CD4-positive, alpha-beta T cell (primary cell): Measurements from ENCODE around the gene MAPK14. TPM values are rescaled to one million over a fixed set of nuclear protein-coding genes. Genes with fewer than 3 reads are reported as not detected.

Experiments
- ATAC-seq: fragments of 200-7000 bp; cut with Tn5 transposase; one replicate; pipeline ENCODE4 v1.10.0; 2022; ENCODE audit warnings: mild to moderate bottlenecking; ENCODE audit not compliant: poor library complexity
- CTCF ChIA-PET: fragments of 350-600 bp; sonication (Branson Sonifier 250); formaldehyde crosslinking; loops from one replicate; lab custom pipeline; 2021; ENCODE audit warnings: antibody characterized with exemption, inconsistent platforms; lab: Charles Lee
- POLR2A ChIA-PET: fragments of 350-600 bp; sonication (Branson Sonifier 250); formaldehyde crosslinking; loops from one replicate; lab custom pipeline; 2021; ENCODE audit warnings: antibody characterized with exemption, inconsistent platforms; lab: Charles Lee
- DNase-seq, 14 experiments: peaks; one replicate each; pipeline ENCODE4 v3.0.0-alpha.2; 2013 to 2020; ENCODE audit warnings: mixed read lengths in 2 of 14
- H3K27ac ChIP-seq, 2 donors: one replicate each; pipeline versions ENCODE4 v1.5.1 to v1.7.0; 2013; ENCODE audit warnings: low read length in 2 of 2, low read depth in 1 of 2, mild to moderate bottlenecking in 1 of 2
- H3K27me3 ChIP-seq, 2 experiments: 1 replicate in 1 of 2; 2 replicates in 1 of 2; pipeline versions ENCODE4 v1.6.1 to v1.7.0; 2013; ENCODE audit warnings: low read length in 2 of 2, control low read depth in 1 of 2, mild to moderate bottlenecking in 1 of 2, moderate library complexity in 1 of 2; ENCODE audit not compliant: insufficient read depth in 2 of 2, control insufficient read depth in 1 of 2
- H3K36me3 ChIP-seq: one replicate; pipeline ENCODE4 v1.6.1; 2013; ENCODE audit warnings: low read length, control low read depth; ENCODE audit not compliant: insufficient read depth
- H3K4me1 ChIP-seq: one replicate; pipeline ENCODE4 v1.6.1; 2013; ENCODE audit warnings: low read length, control low read depth; ENCODE audit not compliant: insufficient read depth
- H3K4me3 ChIP-seq: one replicate; pipeline ENCODE4 v1.5.1; 2013; ENCODE audit warnings: mild to moderate bottlenecking, low read length, moderate library complexity
- H3K9me3 ChIP-seq, 2 experiments: 1 replicate in 1 of 2; 2 replicates in 1 of 2; pipeline versions ENCODE4 v1.6.1 to v1.7.0; 2013; ENCODE audit warnings: low read length in 2 of 2, mild to moderate bottlenecking in 2 of 2, control low read depth in 1 of 2, moderate library complexity in 1 of 2; ENCODE audit not compliant: control insufficient read depth in 1 of 2, insufficient read depth in 1 of 2
- H3K27ac Mint-ChIP-seq: one replicate; pipeline ENCODE4 v1.8.0; 2020; ENCODE audit warnings: mixed read lengths
- H3K27me3 Mint-ChIP-seq: one replicate; pipeline ENCODE4 v1.8.0; 2021; ENCODE audit warnings: mixed read lengths
- H3K36me3 Mint-ChIP-seq: one replicate; pipeline ENCODE4 v1.8.0; 2021; ENCODE audit warnings: low read depth, mixed read lengths
- H3K4me1 Mint-ChIP-seq: one replicate; pipeline ENCODE4 v1.8.0; 2021; ENCODE audit warnings: low read depth, mixed read lengths
- H3K4me3 Mint-ChIP-seq: one replicate; pipeline ENCODE4 v1.8.0; 2020; ENCODE audit warnings: mild to moderate bottlenecking, mixed read lengths
- H3K9me3 Mint-ChIP-seq: one replicate; pipeline ENCODE4 v1.8.0; 2020; ENCODE audit warnings: mixed read lengths
- intact Hi-C, 2 experiments: fragments of 100-400 bp; cut with DNase I in 1 of 2; cut with micrococcal nuclease in 1 of 2; formaldehyde crosslinking; loops; one replicate each; pipeline versions ENCODE4 v1.15.1 to v1.9.0; 2023 to 2025; cut with DNase I, micrococcal nuclease
- total RNA-seq, 174 experiments: library from RNA in 2 of 174; stranded (reverse) in 2 of 174; gene quantifications; one replicate each; pipeline ENCODE4 v1.2.3 and lab custom pipeline; 2021 to 2026
- TF ChIP-seq, protein P1 (sequence below): fragments of 200-600 bp; IDR thresholded peaks from one replicate; pipeline ENCODE4 v1.8.0; 2022; ENCODE audit warnings: antibody characterized with exemption, mild to moderate bottlenecking

Gene MAPK14
- total RNA-seq, 2 experiments from 2014 or later, result 42.6 to 42.8 TPM

DNA sequence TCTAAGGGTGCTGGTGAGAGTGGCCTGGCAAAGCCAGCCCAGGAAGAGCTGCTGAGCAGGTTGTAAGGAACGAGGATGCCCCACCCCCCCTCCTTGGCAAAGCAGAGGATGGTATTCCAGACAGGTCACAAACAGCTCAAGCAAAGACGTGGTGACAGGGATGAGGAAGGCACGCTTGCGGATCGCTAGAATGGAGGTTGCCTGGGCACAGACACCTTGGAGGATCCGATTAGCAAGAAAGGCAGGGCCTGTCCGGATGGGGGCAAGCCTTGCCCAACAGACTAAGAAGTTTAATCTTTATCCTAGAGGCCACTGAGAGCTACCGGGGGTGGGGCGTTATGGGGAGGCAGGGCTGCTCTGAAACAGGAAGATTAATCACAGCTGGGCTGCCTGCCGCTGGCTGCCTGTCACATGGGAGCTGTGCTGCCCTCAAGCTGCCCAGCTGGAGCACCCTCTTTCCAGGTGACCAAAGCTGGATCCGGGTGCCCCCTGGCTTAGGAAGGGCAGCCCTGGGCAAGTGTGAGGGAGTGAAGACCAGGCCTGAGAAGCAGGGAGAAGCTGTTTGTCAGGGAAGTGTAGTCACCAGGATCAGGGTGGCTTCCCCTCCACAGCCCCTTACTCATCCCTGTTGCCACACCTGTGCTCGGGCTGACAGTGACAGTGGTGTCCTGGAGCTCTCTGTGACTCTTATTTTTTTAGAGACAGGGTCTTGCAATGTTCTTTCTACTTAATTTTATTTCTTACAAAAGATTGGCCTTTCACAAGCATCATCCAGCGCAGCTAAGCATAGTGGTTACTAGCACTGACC lies 93.6 kb downstream of the MAPK14 start:
- H3K27me3 ChIP-seq, result no peaks in the 10 kb centered on the region
- peak overlapping the region; percentile 44 for H3K4me3 ChIP-seq
- H3K9me3 ChIP-seq, result no peaks in the 10 kb centered on the region
- peaks cover 96% of the 10 kb centered on the region for H3K4me1 ChIP-seq
- intact Hi-C loops, result loop anchor here (1.0 to 10.0 kb wide), 5 partner anchors 10 to 181 kb away; no protein-coding TSS in a partner anchor
- ATAC-seq, result peak; percentile 21
- no peaks in the 10 kb centered on the region for H3K9me3 Mint-ChIP-seq
- H3K36me3 Mint-ChIP-seq, result no peaks in the 10 kb centered on the region
- DNase-seq, result peak in 13 of 14 experiments; percentile 32 to 84 (median 56)
- TF ChIP-seq, protein P1, sequence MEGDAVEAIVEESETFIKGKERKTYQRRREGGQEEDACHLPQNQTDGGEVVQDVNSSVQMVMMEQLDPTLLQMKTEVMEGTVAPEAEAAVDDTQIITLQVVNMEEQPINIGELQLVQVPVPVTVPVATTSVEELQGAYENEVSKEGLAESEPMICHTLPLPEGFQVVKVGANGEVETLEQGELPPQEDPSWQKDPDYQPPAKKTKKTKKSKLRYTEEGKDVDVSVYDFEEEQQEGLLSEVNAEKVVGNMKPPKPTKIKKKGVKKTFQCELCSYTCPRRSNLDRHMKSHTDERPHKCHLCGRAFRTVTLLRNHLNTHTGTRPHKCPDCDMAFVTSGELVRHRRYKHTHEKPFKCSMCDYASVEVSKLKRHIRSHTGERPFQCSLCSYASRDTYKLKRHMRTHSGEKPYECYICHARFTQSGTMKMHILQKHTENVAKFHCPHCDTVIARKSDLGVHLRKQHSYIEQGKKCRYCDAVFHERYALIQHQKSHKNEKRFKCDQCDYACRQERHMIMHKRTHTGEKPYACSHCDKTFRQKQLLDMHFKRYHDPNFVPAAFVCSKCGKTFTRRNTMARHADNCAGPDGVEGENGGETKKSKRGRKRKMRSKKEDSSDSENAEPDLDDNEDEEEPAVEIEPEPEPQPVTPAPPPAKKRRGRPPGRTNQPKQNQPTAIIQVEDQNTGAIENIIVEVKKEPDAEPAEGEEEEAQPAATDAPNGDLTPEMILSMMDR, result no peak
- no peaks in the 10 kb centered on the region for H3K36me3 ChIP-seq
- peak overlapping the region; percentile 97 for H3K27ac Mint-ChIP-seq
- H3K4me3 Mint-ChIP-seq, result peak overlapping the region; percentile 86
- CTCF ChIA-PET, result interaction anchor here (0.7 to 4.2 kb wide), 9 partner anchors 11 to 220 kb away, joined by 3 to 33 read pairs (median 4); partner anchors contain the start of genes MAPK13 and MAPK14
- peaks cover 95% of the 10 kb centered on the region for H3K4me1 Mint-ChIP-seq
- POLR2A ChIA-PET, result interaction anchor here (0.9 to 4.9 kb wide), 16 partner anchors 10 to 323 kb away, joined by 3 to 68 read pairs (median 8); partner anchors contain the start of genes BRPF3, MAPK13 and MAPK14
- H3K27ac ChIP-seq, result peak overlapping the region; percentile 93 to 95
- H3K27me3 Mint-ChIP-seq, result no peaks in the 10 kb centered on the region

DNA sequence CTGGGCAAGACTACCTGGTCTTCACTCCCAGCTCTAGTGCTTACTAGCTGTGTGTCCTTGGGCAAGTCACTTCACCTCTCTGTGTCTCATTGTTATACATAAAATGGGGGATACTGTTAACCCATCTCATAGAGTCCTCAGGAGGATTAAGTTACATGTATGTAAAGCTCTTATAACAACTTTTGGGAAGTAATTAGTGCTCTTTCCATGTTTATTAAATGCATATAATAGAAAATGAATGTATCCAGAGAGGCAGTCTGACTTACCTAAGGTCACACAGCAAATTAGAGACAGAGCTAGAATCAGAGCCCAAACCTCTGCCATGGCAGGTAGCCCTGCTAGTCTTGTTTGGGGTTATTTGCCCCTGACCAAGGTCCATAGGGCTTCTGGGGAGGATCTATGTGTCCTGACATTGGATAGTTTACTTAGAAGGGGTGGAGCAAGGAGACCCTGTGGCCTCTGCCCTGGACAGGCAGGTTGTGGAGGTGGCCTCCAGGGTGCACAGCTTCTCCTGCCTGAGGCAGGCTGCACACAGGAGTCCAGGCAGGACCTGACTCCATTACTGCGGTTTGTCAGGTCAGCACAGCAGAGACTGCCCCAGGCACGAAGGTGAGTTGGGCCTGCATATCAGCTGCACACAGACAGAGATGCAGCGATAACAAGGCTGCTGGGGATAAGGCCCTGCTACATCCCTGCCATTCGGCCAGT lies 94.3 kb downstream of the MAPK14 start:
- peak overlapping the region; percentile 93 to 95 for H3K27ac ChIP-seq
- CTCF ChIA-PET, result interaction anchor here (0.6 to 4.2 kb wide), 8 partner anchors 10 to 219 kb away, joined by 3 to 33 read pairs (median 4); partner anchors contain the start of genes MAPK13 and MAPK14
- H3K27me3 ChIP-seq, result no peaks in the 10 kb centered on the region

More for the DNA sequence above, 94.3 kb downstream of the MAPK14 start:
- POLR2A ChIA-PET, result interaction anchor here (0.9 to 4.9 kb wide), 11 partner anchors 9 to 322 kb away, joined by 3 to 68 read pairs (median 15); partner anchors contain the start of genes BRPF3, MAPK13 and MAPK14
- Mint-ChIP-seq H3K27me3 (no peaks in the 10 kb centered on the region), H3K36me3 (no peaks in the 10 kb centered on the region), H3K4me3 (peak overlapping the region; percentile 76), H3K4me1 (peaks cover 95% of the 10 kb centered on the region), H3K27ac (peak overlapping the region; percentile 97), H3K9me3 (no peaks in the 10 kb centered on the region)
- TF ChIP-seq, protein P1, result no peak
- H3K36me3 ChIP-seq, result no peaks in the 10 kb centered on the region
- peaks cover 97% of the 10 kb centered on the region for H3K4me1 ChIP-seq
- no peak overlapping the region for H3K4me3 ChIP-seq
- intact Hi-C loops, result loop anchor here (1.0 to 10.0 kb wide), 4 partner anchors 9 to 239 kb away; no protein-coding TSS in a partner anchor
- H3K9me3 ChIP-seq, result no peaks in the 10 kb centered on the region
- DNase-seq (no peak), ATAC-seq (no peak)
